Neural cell (in vitro differentiated cells): ENCODE results near the gene BIRC6. TPM values are rescaled to one million over a fixed set of nuclear protein-coding genes. Genes with fewer than 3 reads are reported as not detected.

Source experiments
- H2AFZ ChIP-seq: fragments of 200-600, 300-800 bp; sonication (generic), shearing (Covaris generic); 2 replicates; pipeline ENCODE4 v1.6.0; 2014; ENCODE audit warnings: low read depth, mild to moderate bottlenecking, antibody characterized with exemption, low read length, moderate library complexity
- H3F3A ChIP-seq: fragments of 200-600 bp; shearing (Covaris generic); 2 replicates; pipeline ENCODE4 v1.6.1; 2016; ENCODE audit warnings: mild to moderate bottlenecking, moderate library complexity, mixed read lengths, antibody characterized with exemption, low read length; ENCODE audit not compliant: insufficient read depth, poor library complexity, severe bottlenecking
- H3K27ac ChIP-seq: fragments of 200-600, 300-800 bp; sonication (generic), shearing (Covaris generic); 2 replicates; pipeline ENCODE4 v1.5.1; 2014; ENCODE audit warnings: mild to moderate bottlenecking, low read length, moderate library complexity
- H3K27me3 ChIP-seq: fragments of 300-800, 200-600 bp; sonication (generic), shearing (Covaris generic); 2 replicates; pipeline ENCODE4 v1.6.0; 2014; ENCODE audit warnings: mild to moderate bottlenecking, low read depth, low read length, moderate library complexity; ENCODE audit not compliant: insufficient read depth
- H3K36me3 ChIP-seq: fragments of 300-800, 200-600 bp; sonication (generic), shearing (Covaris generic); 2 replicates; pipeline ENCODE4 v1.5.1; 2014; ENCODE audit warnings: mild to moderate bottlenecking, antibody characterized with exemption, low read length, moderate library complexity; ENCODE audit not compliant: insufficient read depth
- H3K4me2 ChIP-seq: fragments of 300-800, 200-600 bp; sonication (generic), shearing (Covaris generic); 2 replicates; pipeline ENCODE4 v1.6.0; 2014; ENCODE audit warnings: mild to moderate bottlenecking, low read length
- H3K4me3 ChIP-seq: fragments of 300-800, 200-600 bp; sonication (generic), shearing (Covaris generic); 2 replicates; pipeline ENCODE4 v1.5.1; 2014; ENCODE audit warnings: mild to moderate bottlenecking, low read length, moderate library complexity
- H3K79me2 ChIP-seq: fragments of 200-600 bp; shearing (Covaris generic); replicated peaks from 2 replicates; pipeline ENCODE4 v1.6.0; 2014; ENCODE audit warnings: mild to moderate bottlenecking, low read length, moderate library complexity; ENCODE audit not compliant: insufficient read depth
- H3K9ac ChIP-seq: fragments of 300-800, 200-600 bp; sonication (generic), shearing (Covaris generic); 2 replicates; pipeline ENCODE4 v1.6.1; 2016; ENCODE audit warnings: mild to moderate bottlenecking, low read length, mixed read lengths
- H3K9me2 ChIP-seq: fragments of 200-600 bp; shearing (Covaris generic); 2 replicates; pipeline ENCODE4 v1.6.1; 2016; ENCODE audit warnings: mild to moderate bottlenecking, low read length, mixed read lengths; ENCODE audit not compliant: insufficient read depth
- H3K9me3 ChIP-seq: fragments of 200-600, 300-800 bp; sonication (generic), shearing (Covaris generic); 2 replicates; pipeline ENCODE4 v1.6.1; 2016; ENCODE audit warnings: mild to moderate bottlenecking, mixed run types, low read length, moderate library complexity, mixed read lengths
- H4K20me1 ChIP-seq: fragments of 200-600 bp; shearing (Covaris generic); 2 replicates; pipeline ENCODE4 v1.6.1; 2016; ENCODE audit warnings: mild to moderate bottlenecking, mixed run types; ENCODE audit not compliant: insufficient read depth
- EP300 ChIP-seq: fragments of 450-650 bp; conservative IDR thresholded peaks from 2 replicates; pipeline ENCODE4 v1.6.1; 2014; ENCODE audit warnings: antibody characterized with exemption, mild to moderate bottlenecking, moderate library complexity; ENCODE audit not compliant: poor library complexity, severe bottlenecking
- EZH2 ChIP-seq: fragments of 200-600, 300-800 bp; shearing (Covaris generic), sonication (generic); IDR thresholded peaks from 2 replicates; pipeline ENCODE4 v1.6.1; 2014; ENCODE audit warnings: antibody characterized with exemption, low read length, borderline replicate concordance, mild to moderate bottlenecking; ENCODE audit not compliant: insufficient read depth, poor library complexity, severe bottlenecking
- MXI1 ChIP-seq: fragments of 450-650 bp; conservative IDR thresholded peaks from 2 replicates; pipeline ENCODE4 v1.6.1; 2014; ENCODE audit warnings: antibody characterized with exemption, mild to moderate bottlenecking; ENCODE audit not compliant: poor library complexity, severe bottlenecking
- POLR2AphosphoS5 ChIP-seq: IDR thresholded peaks from 2 replicates; pipeline ENCODE4 v1.6.1; 2012
- RAD21 ChIP-seq: fragments of 450-650 bp; conservative IDR thresholded peaks from 2 replicates; pipeline ENCODE4 v1.6.1; 2014; ENCODE audit warnings: antibody characterized with exemption, mild to moderate bottlenecking, moderate library complexity
- REST ChIP-seq: IDR thresholded peaks from 2 replicates; pipeline ENCODE4 v1.6.1; 2012; ENCODE audit warnings: borderline replicate concordance
- polyA plus RNA-seq: library from polyadenylated mRNA; depleted of rRNA; stranded (reverse); fragments of >200 nt; gene quantifications from 2 replicates; pipeline ENCODE4 v1.2.3, GENCODE V29; 2014

BIRC6 gene
- polyA plus RNA-seq, 1 donor from 2014 or later = 109 TPM

- Histone ChIP-seq H2AFZ (no peak overlapping the region), H3K9me2 (no peaks in the 10 kb centered on the region), H3K4me3 (no peak overlapping the region), H4K20me1 (no peaks in the 10 kb centered on the region), H3K27ac (no peak overlapping the region), H3K79me2 (peaks cover 80% of the 10 kb centered on the region), H3K9me3 (no peaks in the 10 kb centered on the region), H3K9ac (no peak overlapping the region), H3K27me3 (no peaks in the 10 kb centered on the region), H3K4me2 (no peak overlapping the region), H3K36me3 (no peaks in the 10 kb centered on the region), H3F3A (no peaks in the 10 kb centered on the region)
- TF ChIP-seq RAD21 (no peak), REST (no peak), EP300 (no peak), EZH2 (no peak)
These were observed 15.8 kb downstream of the BIRC6 start for GRCh38 chr2:32372519-32373182.

- TF ChIP-seq EP300 = no peak
- no peak for TF ChIP-seq MXI1
- TF ChIP-seq REST = no peak
- TF ChIP-seq POLR2AphosphoS5 = no peak
- Histone ChIP-seq H3F3A (no peaks in the 10 kb centered on the region), H2AFZ (no peak overlapping the region), H3K4me2 (no peak overlapping the region), H3K9ac (no peak overlapping the region), H3K79me2 (peaks cover 75% of the 10 kb centered on the region), H4K20me1 (no peaks in the 10 kb centered on the region), H3K9me2 (no peaks in the 10 kb centered on the region), H3K36me3 (no peaks in the 10 kb centered on the region), H3K9me3 (no peaks in the 10 kb centered on the region), H3K27ac (no peak overlapping the region), H3K27me3 (no peaks in the 10 kb centered on the region), H3K4me3 (no peak overlapping the region)
These were observed 18.5 kb downstream of the BIRC6 start for GRCh38 chr2:32375228-32375892.
